ENCODE data around the gene DNAJC5G. TPM values are rescaled to one million over a fixed set of nuclear protein-coding genes. Genes with fewer than 3 reads are reported as not detected.
"Not testable (repeated sequence)": the region's sequence is repeated elsewhere in the genome, so short reads cannot be mapped to it uniquely, and the experiment has no call there.

DNAJC5G gene
- total RNA-seq, 1 donor from 2014 or later = not detected

DNA sequence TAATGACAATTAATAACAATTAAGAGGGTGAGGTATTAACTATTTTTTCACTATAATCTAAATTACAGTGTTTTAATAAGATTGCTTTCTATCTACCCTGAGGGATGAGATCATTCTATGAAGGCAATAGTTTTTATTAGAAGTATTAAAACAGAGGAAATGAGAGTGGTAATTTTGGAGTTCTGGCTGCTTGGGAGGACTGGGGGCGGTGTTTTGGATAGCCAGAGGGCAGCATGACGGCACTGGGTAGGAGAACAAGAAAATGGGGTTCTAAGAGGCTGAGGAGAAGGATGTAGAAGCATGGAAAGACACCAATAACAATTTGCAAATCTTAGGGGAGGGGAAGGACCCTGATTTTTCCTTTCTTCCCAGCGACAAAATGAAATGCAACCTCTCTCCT, 5.1 kb upstream of the DNAJC5G start:
- Histone ChIP-seq H3K9ac (no peak overlapping the region), H3K4me1 (no peaks in the 10 kb centered on the region), H3F3A (ENCODE audit: low read depth) (peaks cover 8% of the 10 kb centered on the region), H3K4me3 (no peak overlapping the region), H3K9me3 (ENCODE audit: low read depth) (no peaks in the 10 kb centered on the region), H3K27ac (no peak overlapping the region), H3K79me2 (ENCODE audit: low read depth) (no peaks in the 10 kb centered on the region), H4K20me1 (ENCODE audit: low read depth) (no peaks in the 10 kb centered on the region), H2AFZ (replicated peaks) (no peak overlapping the region), H3K36me3 (no peaks in the 10 kb centered on the region), H3K4me2 (no peak overlapping the region), H3K27me3 (peaks cover 34% of the 10 kb centered on the region)
- H3K4me1 Mint-ChIP-seq = peaks cover 4% of the 10 kb centered on the region
- TF ChIP-seq EZH2 (IDR thresholded peaks at IDR 0.05) (no peak), EZH2phosphoT487 (IDR thresholded peaks at IDR 0.05) (no peak), CTCF (IDR thresholded peaks at IDR 0.05) (no peak)
- no peak overlapping the region for H3K27ac Mint-ChIP-seq
- no peaks in the 10 kb centered on the region for H3K9me3 Mint-ChIP-seq
- no peaks in the 10 kb centered on the region for H3K36me3 Mint-ChIP-seq
- DNase-seq (ENCODE audit: low spot score) = no peak
- H3K4me3 Mint-ChIP-seq = no peak overlapping the region
- H3K27me3 Mint-ChIP-seq (ENCODE audit: insufficient read depth, low read depth) = peaks cover 11% of the 10 kb centered on the region

DNA sequence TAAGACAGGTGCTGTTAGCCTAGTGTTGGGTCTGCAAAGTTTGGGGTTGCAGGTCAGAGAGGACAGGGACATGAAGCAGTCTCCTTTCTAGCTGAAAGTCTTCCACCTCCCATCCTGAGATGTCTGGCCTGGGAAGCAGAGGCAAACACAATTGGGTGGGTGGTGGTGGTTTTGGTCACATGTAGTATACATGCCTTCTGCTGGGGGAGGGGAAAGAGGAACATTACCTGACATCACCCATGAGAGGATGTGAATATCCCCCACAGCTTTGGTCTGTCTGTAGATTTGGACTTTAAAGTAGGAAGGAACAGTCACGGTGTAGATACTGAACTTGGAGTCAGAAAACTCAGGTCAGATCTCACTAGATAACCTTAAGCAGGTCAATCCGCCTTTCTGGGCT, 4.6 kb upstream of the DNAJC5G start:
- no peaks in the 10 kb centered on the region for H3K36me3 ChIP-seq
- Mint-ChIP-seq H3K9me3 (no peaks in the 10 kb centered on the region), H3K4me3 (no peak overlapping the region), H3K36me3 (no peaks in the 10 kb centered on the region), H3K27me3 (ENCODE audit: insufficient read depth, low read depth) (peaks cover 11% of the 10 kb centered on the region), H3K27ac (no peak overlapping the region), H3K4me1 (no peaks in the 10 kb centered on the region)
- H3K9me3 ChIP-seq (ENCODE audit: low read depth) = no peaks in the 10 kb centered on the region
- H3K9ac ChIP-seq = no peak overlapping the region
- H3K27ac ChIP-seq = no peak overlapping the region
- H3K79me2 ChIP-seq (ENCODE audit: low read depth) = no peaks in the 10 kb centered on the region
- no peak overlapping the region for H3K4me2 ChIP-seq
- no peaks in the 10 kb centered on the region for H4K20me1 ChIP-seq (ENCODE audit: low read depth)
- TF ChIP-seq CTCF (IDR thresholded peaks at IDR 0.05) (no peak), EZH2phosphoT487 (IDR thresholded peaks at IDR 0.05) (no peak), EZH2 (IDR thresholded peaks at IDR 0.05) (no peak)
- no peak for DNase-seq (ENCODE audit: low spot score)
- H3K4me3 ChIP-seq = no peak overlapping the region
- no peak overlapping the region for H2AFZ ChIP-seq (replicated peaks)
- H3K27me3 ChIP-seq = peaks cover 29% of the 10 kb centered on the region
- H3F3A ChIP-seq (ENCODE audit: low read depth) = peaks cover 3% of the 10 kb centered on the region
- no peaks in the 10 kb centered on the region for H3K4me1 ChIP-seq

GRCh38 chr2:27271631-27272340, 3.4 kb upstream of the DNAJC5G start:
- H3K27me3 Mint-ChIP-seq (ENCODE audit: insufficient read depth, low read depth) = peaks cover 13% of the 10 kb centered on the region
- no peak overlapping the region for H2AFZ ChIP-seq (replicated peaks)
- H4K20me1 ChIP-seq (ENCODE audit: low read depth) = no peaks in the 10 kb centered on the region
- no peak overlapping the region for H3K27ac Mint-ChIP-seq
- no peaks in the 10 kb centered on the region for H3K36me3 ChIP-seq
- no peaks in the 10 kb centered on the region for H3K9me3 Mint-ChIP-seq
- peaks cover 17% of the 10 kb centered on the region for H3K27me3 ChIP-seq
- H3K79me2 ChIP-seq (ENCODE audit: low read depth) = no peaks in the 10 kb centered on the region
- no peaks in the 10 kb centered on the region for H3K9me3 ChIP-seq (ENCODE audit: low read depth)
- no peak for TF ChIP-seq EZH2phosphoT487 (IDR thresholded peaks at IDR 0.05)
- no peak for TF ChIP-seq EZH2 (IDR thresholded peaks at IDR 0.05)
- TF ChIP-seq CTCF (IDR thresholded peaks at IDR 0.05) = no peak
- no peaks in the 10 kb centered on the region for H3K36me3 Mint-ChIP-seq
- H3K4me1 Mint-ChIP-seq = no peaks in the 10 kb centered on the region
- H3K4me1 ChIP-seq = no peaks in the 10 kb centered on the region
- H3K4me2 ChIP-seq = no peak overlapping the region
- no peak for DNase-seq (ENCODE audit: low spot score)
- H3K4me3 ChIP-seq = no peak overlapping the region
- no peak overlapping the region for H3K9ac ChIP-seq
- no peaks in the 10 kb centered on the region for H3F3A ChIP-seq (ENCODE audit: low read depth)
- H3K4me3 Mint-ChIP-seq = no peak overlapping the region
- no peak overlapping the region for H3K27ac ChIP-seq

DNA sequence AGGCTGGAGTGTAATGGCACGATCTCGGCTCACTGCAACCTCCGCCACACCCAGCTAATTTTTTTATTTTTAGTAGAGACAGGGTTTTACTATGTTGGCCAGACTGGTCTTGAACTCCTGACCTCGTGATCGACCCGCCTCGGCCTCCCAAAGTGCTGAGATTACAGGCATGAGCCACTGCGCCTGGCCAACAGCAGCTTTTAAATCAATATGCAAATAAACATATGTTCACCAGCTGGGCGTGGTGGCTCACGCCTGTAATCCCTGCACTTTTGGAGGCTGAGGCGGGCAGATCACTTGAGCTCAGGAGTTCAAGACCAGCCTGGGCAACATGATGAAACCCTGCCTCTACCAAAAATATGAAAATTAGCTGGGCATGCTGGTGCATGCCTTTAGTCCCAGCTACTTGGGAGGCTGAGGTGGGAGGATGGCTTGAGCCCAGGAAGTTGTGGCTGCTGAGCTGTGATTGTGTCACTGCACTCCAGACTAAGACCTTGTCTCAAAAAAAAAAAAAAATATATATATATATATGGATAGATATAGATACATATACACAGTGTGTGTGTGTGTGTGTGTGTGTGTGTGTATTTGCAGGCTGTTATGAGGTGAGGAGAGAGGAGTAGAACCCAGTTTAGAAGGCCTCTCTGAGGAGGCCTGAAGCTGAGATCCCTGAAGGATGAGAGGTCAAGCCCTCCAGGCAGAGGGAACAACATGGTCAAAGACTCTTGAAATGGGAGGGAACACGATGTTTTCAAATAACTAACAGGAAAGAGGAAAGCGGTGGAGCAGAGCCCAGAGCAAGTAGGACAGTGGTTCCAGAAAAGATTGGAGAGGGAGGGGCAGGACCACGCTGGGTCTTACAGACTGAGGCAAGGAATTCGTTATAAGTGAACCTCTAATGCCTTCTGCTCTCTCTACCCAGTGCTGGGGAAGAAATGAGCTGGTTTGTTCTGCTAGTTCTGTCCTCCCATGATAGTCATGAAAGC, 2.4 kb upstream of the DNAJC5G start:
- H3K36me3 ChIP-seq; H3K27ac Mint-ChIP-seq; H4K20me1 ChIP-seq (ENCODE audit: low read depth); H3K4me1 Mint-ChIP-seq; H3K4me2 ChIP-seq; DNase-seq (ENCODE audit: low spot score); H3K9me3 Mint-ChIP-seq; H3F3A ChIP-seq (ENCODE audit: low read depth); H3K9me3 ChIP-seq (ENCODE audit: low read depth); H3K4me1 ChIP-seq; H3K36me3 Mint-ChIP-seq; H3K9ac ChIP-seq; H3K4me3 ChIP-seq; H3K27ac ChIP-seq; H3K79me2 ChIP-seq (ENCODE audit: low read depth); H3K4me3 Mint-ChIP-seq; H2AFZ ChIP-seq (replicated peaks): not testable (repeated sequence)
- peaks cover 10% of the 10 kb centered on the region for H3K27me3 ChIP-seq
- peaks cover 15% of the 10 kb centered on the region for H3K27me3 Mint-ChIP-seq (ENCODE audit: insufficient read depth, low read depth)

Measured in neural progenitor cell (in vitro differentiated cells).